GM19455 (cell line): ENCODE measurements around the gene MAPK8IP3.

Source experiments
- ATAC-seq: cut with Tn5 transposase; IDR thresholded peaks from one replicate; pipeline ENCODE4 v1.9.1; 2021; ENCODE audit not compliant: unreplicated experiment

The MAPK8IP3 gene

DNA sequence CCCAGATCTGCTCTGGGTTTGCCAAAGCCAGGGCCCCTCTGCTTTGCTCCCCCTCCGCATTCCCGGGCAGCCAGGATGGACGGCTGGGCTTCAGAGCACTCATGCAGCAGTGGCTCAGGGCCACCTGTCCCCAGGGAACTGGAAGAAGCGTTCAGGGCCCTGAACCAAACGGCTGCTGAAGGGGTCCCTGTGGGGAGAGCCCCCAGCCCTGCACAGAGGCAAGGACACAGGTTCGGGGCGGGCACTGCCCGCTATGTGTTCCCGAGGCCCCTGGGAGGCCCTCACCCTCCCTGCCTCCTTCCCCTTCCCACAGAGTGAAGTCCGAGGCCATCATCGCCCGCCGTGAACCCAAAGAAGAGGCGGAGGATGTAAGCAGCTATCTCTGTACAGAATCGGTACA is 54.9 kb downstream of the MAPK8IP3 start:
- ATAC-seq, result no peak

DNA sequence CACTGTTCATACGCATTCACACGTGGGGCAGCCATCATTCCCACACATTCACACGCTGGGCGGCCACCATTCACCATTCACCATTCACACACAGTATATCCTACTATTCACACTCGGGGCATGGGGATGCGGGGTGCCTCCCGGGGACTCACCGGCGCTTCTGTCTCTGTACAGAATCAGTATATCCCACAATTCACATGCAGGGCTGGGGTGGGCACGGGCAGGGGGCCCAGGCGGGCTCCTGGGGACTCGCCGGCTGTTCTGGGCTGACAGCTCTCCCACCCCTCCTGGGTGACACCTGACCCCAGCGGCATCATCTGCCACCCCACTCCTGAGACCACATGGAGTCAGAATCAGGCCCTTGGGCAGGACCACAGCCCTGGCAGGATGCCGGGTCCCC is 55.8 kb downstream of the MAPK8IP3 start:
- ATAC-seq, result no peak

DNA sequence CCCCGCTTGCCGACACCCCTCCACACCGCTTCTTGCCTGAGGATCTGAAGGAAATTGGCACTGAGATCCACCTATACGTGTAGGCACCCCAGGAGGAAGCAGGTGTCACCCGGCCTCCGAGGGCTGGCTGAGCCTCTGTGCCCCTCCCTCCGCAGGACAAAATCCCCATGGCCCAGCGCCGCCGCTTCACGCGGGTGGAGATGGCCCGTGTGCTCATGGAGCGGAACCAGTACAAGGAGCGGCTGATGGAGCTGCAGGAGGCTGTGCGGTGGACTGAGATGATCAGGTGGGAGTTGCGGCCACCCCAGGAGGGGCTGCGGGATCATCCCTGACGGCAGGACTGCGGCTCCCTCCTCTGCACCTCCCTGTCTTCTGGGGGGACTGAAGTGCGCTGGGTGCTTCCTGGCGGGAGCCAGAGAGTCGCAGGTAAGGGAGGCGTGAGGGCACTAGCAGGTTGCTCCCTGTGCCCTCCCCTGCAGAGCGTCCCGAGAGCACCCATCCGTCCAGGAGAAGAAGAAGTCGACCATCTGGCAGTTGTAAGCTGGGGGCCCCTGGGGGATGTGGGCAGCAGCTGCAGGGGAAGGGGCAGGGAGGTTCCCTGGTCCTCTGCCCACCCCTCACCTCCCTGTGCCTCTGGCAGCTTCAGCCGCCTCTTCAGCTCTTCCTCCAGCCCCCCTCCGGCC is 56.3 kb downstream of the MAPK8IP3 start:
- ATAC-seq, result no peak

DNA sequence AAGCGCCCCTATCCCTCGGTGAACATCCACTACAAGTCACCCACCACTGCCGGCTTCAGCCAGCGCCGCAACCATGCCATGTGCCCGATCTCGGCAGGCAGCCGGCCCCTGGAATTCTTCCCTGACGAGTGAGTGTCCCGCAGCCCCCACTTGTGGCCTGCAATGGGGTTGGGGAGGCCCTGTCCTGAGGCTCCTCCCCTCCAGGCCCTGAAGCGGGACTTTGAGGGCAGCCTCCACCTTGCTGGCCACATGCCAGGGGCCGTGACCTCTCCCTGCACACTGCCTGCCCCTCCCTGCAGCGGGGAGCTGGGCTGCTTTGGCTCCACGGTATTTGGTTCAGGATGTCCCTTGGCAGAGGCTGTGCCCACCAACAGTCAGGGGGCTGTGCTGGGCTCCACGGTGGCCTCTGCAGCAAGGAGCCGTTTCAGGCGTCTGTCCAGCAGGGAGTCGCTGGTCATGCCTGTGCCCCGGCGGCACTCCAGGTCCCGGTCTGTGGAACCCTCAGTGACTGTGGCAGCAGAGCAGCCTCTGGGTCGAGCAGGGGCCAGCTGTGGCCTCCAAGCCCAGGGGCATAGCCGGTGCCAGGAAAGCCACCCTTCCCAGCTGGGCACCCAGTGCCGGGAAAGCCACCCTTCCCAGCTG is 57.0 kb downstream of the MAPK8IP3 start:
- no peak for ATAC-seq

DNA sequence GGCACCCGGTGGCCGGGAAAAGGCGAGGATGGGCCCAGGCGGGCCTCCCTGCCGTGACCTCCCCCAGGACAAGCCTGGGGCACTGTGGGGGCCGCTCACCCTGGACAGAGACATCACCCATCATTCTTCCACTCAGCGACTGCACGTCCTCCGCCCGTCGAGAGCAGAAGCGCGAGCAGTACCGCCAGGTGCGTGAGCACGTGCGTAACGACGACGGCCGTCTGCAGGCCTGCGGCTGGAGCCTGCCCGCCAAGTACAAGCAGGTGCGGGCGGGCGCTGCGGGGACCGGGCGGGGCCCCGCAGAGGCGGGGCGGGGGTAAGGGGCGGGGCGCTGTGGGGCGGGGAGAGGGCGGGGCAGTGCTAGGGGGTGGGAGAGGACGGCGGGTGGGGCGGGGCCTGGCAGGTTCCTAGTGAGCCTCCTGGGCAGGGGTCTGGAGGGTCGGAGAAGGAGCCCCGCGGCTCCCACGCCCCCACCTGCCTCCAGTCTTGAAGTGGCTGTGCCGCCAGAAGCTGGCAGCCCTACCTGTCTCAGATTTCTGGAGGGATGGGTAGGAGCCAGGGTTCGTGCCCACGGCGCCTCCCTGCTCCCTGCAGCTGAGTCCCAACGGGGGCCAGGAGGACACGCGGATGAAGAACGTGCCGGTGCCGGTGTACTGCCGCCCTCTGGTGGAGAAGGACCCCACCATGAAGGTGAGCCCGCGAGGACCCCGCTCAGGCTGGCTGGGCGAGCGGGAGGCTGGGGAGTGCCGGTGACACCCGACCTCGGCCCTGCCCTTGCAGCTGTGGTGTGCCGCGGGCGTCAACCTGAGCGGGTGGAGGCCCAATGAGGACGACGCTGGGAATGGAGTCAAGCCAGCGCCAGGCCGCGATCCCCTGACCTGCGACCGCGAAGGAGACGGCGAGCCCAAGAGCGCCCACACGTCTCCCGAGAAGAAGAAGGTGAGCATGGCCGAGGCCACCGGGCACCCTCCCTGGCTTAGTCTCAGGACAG is 57.8 kb downstream of the MAPK8IP3 start:
- no peak for ATAC-seq

DNA sequence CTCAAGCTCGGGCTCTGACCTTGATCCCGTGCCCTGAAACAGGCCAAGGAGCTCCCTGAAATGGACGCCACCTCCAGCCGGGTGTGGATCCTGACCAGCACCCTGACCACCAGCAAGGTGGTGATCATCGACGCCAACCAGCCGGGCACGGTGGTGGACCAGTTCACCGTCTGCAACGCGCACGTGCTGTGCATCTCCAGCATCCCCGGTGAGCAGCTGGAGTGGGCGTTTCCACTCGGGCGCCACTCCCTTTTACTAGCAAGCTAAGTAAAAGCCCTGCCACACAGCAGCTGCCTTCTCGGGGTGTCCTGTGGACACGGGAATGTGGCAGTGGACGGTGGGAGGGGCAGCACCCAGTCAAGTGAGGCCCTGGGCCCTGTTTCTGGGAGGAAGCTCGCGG is 59.0 kb downstream of the MAPK8IP3 start:
- ATAC-seq, result no peak

DNA sequence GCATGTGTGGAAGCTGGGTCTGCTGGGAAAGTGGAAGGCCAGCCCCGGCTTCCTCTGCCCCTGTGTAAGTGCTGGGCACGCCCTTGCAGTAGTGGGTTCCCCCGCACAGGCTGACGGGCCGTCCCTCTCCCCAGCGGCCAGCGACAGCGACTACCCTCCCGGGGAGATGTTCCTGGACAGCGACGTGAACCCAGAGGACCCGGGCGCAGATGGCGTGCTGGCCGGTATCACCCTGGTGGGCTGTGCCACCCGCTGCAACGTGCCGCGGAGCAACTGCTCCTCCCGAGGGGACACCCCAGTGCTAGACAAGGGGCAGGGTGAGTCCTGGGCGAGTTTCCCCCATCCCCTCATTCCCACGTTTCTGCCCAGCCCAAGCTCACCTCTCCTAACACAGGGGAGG is 59.8 kb downstream of the MAPK8IP3 start:
- no peak for ATAC-seq

DNA sequence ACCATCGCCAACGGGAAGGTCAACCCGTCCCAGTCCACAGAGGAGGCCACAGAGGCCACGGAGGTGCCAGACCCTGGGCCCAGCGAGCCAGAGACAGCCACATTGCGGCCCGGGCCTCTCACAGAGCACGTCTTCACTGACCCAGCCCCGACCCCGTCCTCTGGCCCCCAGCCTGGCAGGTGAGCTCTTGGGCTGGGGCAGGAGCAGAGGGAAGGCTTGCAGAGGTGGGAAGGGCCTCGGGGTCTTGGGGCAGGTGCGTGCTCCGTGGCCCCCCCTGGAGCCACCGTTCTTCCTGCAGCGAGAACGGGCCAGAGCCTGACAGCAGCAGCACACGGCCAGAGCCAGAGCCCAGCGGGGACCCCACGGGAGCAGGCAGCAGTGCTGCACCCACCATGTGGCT is 60.2 kb downstream of the MAPK8IP3 start:
- no peak for ATAC-seq

DNA sequence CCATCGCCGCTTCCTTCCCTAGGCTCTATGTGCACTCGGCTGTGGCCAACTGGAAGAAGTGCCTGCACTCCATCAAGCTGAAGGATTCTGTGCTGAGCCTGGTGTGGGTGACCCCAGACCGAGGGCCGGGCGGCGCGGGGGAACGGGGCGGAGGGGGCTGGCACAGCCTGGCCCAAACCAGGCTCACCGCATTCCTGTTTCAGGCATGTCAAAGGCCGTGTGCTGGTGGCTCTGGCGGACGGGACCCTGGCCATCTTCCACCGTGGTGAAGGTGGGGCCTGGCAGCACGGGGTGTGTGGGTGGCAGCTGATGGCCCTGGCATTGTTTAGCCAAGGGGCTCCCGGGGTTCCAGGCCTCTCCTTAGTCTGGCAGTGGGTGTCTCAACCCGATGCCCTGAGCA is 60.7 kb downstream of the MAPK8IP3 start:
- no peak for ATAC-seq

DNA sequence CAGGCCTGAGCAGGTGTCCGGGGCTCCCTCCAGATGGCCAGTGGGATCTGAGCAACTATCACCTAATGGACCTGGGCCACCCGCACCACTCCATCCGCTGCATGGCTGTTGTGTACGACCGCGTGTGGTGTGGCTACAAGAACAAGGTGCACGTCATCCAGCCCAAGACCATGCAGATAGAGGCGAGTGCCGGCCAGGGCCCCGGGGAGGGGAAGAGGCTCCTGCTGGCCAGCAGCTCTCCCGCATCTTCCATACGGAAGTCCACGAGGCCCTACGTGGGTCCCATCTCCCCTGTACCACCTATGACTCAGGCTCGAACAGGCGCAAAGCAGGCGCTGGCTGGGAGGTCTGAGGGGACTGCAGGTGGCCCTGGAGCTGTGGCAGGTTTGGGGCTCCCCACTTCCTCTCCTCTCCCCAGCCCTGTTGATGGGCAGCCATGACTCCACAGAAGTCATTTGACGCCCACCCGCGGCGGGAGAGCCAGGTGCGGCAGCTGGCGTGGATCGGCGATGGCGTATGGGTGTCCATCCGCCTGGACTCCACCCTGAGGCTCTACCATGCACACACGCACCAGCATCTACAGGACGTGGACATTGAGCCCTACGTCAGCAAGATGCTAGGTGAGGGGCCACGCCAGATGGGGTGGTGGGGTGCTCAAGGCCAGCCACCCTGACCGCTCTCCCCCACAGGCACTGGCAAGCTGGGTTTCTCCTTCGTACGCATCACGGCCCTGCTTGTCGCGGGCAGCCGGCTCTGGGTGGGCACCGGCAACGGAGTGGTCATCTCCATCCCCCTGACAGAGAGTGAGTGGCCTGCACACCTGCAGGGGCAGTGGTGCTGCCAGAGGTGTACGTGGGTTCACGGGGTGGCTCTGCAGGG is 61.4 kb downstream of the MAPK8IP3 start:
- ATAC-seq, result no peak

DNA sequence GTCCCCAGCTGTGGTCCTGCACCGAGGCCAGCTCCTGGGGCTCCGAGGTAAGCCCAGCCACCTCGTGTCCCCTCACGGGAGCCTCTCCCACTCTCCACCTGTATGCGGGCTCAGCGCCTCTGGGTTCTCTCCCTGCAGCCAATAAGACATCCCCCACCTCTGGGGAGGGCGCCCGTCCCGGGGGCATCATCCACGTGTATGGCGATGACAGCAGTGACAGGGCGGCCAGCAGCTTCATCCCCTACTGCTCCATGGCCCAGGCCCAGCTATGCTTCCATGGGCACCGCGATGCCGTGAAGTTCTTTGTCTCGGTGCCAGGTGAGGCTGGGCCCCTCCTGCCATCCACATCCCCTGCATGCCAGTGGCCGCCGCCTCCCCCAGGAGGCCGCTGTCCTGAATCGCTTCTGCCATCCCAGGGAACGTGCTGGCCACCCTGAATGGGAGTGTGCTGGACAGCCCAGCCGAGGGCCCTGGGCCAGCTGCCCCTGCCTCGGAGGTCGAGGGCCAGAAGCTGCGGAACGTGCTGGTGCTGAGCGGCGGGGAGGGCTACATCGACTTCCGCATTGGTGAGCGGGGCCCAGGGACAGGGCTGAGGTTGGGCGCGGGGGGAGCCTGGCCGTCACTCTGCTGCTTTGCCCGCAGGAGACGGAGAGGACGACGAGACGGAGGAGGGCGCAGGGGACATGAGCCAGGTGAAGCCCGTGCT is 62.2 kb downstream of the MAPK8IP3 start:
- ATAC-seq, result no peak

DNA sequence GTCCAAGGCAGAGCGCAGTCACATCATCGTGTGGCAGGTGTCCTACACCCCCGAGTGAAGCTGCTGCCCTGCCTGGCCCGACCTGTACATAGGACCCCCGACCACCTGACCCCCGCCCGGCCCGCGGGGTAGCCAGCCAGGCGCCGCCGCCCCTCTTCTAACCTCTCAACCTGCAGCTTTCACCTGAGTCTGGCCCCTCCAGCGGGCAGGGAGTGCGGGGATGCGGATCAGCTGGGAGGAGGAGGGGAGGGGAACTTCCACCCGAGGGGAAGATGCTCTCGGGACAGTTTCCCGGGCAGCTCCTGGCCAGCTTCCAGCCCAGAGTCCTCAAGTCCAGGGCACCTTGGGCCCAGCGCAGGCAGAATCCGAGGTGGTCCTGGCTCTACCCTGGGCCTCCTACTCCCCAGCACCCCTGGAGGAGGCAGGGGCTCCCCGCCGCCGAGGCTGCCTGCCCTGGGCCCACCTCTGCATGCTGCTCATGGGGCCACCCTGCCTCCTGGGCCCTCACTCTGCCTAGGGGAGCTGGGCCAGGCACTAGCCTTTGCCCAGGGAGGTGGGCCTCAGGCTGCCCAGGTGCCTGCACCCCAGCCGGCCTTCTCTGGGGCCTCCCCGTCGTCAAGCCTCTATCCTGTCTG is 62.9 kb downstream of the MAPK8IP3 start:
- no peak for ATAC-seq

DNA sequence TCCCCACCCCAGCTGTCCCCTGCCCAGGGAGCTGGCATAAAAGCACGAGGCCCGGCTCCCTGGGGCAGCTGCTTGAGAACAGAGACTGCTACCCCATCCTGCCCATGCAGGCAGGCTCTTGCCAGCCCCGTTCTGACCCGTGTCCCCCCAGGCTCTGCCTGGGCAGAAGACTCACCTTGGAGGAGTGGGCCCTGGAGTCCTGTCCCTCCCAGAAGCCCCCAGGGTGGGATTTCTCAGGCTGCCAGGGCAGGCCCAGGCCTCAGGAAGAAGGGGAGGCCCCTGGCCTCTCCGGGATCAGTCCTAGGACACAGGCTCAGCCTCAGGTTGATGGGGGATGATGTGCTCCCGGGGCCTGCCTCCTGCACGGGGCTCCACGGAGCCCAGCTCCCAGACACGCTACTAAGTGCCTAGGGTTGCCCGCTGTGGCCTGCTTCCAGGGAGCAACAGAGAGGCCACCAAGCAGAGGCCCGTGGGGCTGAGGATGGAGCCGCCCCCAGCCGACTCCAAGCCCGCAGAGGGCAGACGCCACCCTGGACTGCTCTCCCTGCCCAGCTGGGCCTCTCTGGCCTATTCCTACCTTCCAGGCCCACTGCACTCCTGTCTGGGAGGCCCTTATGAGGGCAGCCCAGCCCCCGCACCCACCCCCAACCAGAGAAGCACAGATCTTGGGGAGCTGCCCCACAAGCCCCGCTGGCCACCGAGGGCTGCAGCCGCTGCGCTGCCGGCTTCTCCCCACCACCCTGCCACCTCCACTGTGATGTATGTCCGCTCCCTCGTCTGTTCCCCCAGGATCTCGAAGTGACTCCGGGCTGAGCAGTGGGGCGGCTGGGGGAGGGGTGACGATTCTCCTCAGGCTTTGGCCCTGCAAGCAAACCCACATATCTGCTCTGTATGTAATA is 63.7 kb downstream of the MAPK8IP3 start:
- ATAC-seq, result no peak

DNA sequence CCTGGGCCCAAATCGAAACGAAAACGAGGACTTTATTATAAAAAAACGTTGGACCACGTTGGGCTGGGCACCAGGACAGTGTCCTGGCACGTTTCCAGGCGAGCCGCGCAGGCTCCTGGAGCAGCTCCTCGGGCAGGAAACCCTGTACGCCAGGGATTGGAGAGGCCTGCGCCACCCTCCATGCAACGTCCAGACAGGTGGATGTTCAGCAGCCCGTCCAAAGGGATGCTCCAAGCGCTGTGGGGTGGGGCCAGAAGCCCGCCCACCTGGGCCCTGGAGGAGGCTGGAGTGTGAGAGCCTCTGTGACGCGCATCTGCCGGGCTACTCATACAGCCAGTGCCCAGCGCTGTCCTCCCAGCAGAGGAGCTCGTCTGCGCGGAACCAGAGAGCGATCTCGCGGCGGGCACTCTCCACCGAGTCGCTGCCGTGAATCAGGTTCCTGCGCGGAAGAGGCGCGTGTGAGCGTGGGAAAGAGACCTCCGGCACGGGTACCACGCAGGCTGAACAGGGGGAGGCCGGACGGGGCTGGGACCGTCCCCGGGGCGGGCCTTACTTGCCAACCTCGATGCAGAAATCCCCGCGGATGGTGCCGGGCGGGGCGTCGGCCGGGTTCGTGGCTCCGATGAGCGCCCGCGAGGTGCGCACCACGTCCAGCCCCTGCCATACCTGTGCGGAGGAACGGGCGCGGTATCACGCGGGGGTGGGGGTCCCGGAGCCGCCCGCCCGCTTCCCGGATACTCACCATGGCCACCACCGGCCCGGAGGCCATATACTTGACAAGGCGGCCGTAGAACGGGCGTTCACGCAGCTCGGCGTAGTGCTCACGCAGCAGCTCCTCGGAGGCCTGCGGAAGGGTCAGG is 64.6 kb downstream of the MAPK8IP3 start:
- ATAC-seq, result no peak

DNA sequence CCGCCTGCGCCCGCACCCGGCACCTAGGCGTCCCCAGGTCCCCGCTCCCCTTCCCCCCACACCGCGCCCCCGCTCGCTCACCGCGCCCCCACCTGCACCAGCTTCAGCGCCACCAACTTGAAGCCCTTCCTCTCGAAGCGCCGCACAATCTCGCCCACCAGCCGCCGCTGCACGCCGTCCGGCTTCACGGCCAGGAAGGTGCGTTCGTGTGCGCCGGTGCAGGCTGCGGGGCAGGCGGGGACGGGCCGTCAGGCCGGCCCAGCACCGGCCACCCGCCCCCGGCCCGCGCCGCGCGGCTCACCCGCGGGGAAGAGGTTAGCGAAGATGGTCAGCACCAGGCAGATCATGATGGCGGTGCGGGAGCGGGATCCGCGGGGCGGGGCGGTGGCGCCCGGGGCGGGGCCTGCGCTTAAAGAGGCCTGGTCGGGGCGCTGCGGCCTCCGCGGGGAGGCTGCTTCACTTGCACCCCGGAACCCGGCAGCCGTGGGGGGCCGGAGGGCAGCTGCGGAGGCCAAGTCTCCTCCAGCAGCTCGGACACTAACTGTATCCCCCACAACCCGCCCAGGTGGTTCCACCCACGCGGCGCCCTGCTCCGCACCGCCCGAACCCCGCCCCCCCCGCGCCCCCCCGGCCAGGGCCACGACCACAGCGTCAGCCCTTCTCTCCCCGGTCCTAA is 65.3 kb downstream of the MAPK8IP3 start, which contains the start of gene NME3:
Gene NME3, minus strand, starts transcription at position 356 of the 676 bp plus-strand sequence. Its CDS starts 9 bp downstream, at position 347.
- no peak for ATAC-seq

DNA sequence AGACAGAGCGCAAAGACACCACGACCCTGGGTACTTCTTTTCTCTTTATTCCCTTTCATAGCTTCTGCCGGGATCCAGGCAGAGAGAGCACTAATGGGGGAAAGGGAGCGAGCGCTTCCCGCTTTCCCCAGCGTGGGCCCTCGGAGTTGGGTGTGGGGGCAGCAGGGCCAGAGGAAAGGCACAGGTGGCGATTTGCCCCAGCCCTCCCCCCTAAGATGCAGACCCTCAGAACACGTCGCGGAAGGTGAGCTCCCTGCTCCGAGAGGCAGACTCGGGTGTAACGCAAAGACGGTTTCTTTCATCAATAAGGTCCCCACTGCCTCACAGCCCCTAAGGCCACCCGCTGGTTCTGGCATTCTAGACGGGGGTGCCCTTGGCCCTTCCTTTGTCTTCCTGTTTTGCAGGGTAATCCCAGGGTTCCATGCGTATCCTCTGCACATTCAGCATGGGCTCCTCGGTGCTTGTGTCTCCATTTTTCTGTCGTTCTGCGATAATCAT is 65.9 kb downstream of the MAPK8IP3 start:
- no peak for ATAC-seq

DNA sequence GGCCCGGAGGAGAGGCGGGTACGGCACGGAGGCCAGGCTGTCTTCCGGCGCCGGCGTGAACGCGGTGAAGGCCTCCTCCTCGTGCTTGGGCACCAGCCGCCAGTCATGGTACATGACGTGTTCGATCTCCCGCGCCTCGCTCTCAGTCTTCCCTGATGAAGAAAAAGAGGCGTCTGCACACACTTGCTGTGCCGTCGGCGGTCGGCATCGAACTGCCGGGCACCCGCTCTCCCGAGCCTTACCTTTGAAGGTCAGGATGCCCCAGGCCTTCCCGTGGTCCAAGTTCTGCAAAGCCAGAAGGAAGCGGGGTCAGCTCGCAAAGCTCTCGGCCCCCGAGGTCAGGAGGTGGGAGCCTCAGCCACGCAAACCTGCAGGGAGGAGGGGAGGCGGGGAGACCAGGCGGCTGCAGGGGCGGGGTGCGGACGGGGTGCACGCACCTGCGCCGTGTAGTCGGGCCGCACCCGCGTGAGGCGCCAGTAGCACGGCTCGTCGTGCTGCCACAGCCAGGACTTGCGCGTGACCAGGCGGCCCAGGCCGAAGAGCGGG is 66.4 kb downstream of the MAPK8IP3 start, which contains the start of gene EME2:
Gene EME2, plus strand, starts transcription at position 449 of the 546 bp plus-strand sequence. CDS start 418 bp downstream, outside the sequence.
- ATAC-seq, result no peak
